BJ (cell line): Measurements from ENCODE around the gene PYGO1. TPM values are rescaled to one million over a fixed set of nuclear protein-coding genes. Genes with fewer than 3 reads are reported as not detected.

Source experiments
- CTCF ChIA-PET: fragments of 350-600 bp; formaldehyde crosslinking; extraction: SDS; loops from one replicate; lab custom pipeline; 2021; ENCODE audit warnings: antibody characterized with exemption, inconsistent platforms; lab: Yijun Ruan, JAX
- POLR2A ChIA-PET: fragments of 300-600 bp; sonication (Branson Sonifier 250); formaldehyde crosslinking; extraction: SDS; loops from one replicate; lab custom pipeline; 2021; ENCODE audit warnings: antibody characterized with exemption; lab: Charles Lee
- DNase-seq: peaks from one replicate; pipeline ENCODE4 v3.0.0-alpha.2; 2011; ENCODE audit warnings: low read depth
- H3K27me3 ChIP-seq: 2 replicates; pipeline ENCODE4 v1.6.0; 2011; ENCODE audit warnings: low read length; ENCODE audit not compliant: control insufficient read depth, insufficient read depth
- H3K36me3 ChIP-seq: 2 replicates; pipeline ENCODE4 v1.5.1; 2011; ENCODE audit warnings: low read length; ENCODE audit not compliant: control insufficient read depth, insufficient read depth
- H3K4me3 ChIP-seq: 2 replicates; pipeline ENCODE4 v1.5.1; 2011; ENCODE audit warnings: low read depth, mild to moderate bottlenecking, control low read depth, low read length
- CTCF ChIP-seq: IDR thresholded peaks from 2 replicates; pipeline ENCODE4 v1.5.1; 2011; ENCODE audit warnings: low read depth, mild to moderate bottlenecking, control low read depth, inconsistent platforms, low read length, moderate library complexity; ENCODE audit not compliant: insufficient read depth
- polyA plus RNA-seq: library from polyadenylated mRNA; depleted of rRNA; stranded (reverse); fragments of >200 nt; gene quantifications from 2 replicates; pipeline ENCODE4 v1.2.3, GENCODE V29; 2011

PYGO1 gene
- polyA plus RNA-seq, 1 experiment = 3.1 TPM

DNA sequence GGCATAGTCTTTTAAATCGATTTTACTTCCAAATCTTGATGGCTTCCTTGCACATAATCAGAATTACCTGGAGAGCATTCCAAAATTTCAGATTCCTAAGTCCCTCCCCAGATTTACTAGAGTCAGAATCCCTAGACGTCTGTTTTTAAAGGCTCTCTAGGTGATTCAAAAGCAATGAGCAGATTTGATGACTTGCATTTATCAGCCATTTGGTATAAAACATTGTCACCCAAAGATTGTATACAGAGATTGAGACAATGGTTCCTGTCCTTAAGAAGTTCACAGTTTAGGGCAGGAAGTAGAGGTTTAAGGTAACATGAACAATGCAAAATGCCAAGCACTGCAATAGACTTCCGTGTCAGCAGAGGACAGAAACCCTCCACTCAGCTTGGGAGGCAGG lies 2.6 kb upstream of the PYGO1 start:
- no peak for TF ChIP-seq CTCF
- Histone ChIP-seq H3K36me3 (no peaks in the 10 kb centered on the region), H3K4me3 (no peak overlapping the region), H3K27me3 (no peaks in the 10 kb centered on the region)
- CTCF ChIA-PET = no interaction called here
- POLR2A ChIA-PET = no interaction called here
- no peak for DNase-seq

- Histone ChIP-seq H3K36me3 (no peaks in the 10 kb centered on the region), H3K4me3 (peak overlapping the region; percentile 74), H3K27me3 (no peaks in the 10 kb centered on the region)
- POLR2A ChIA-PET = no interaction called here
- no peak for DNase-seq
- TF ChIP-seq CTCF = no peak
- CTCF ChIA-PET = interaction anchor here (1.1 kb wide), 1 partner anchor 16 kb away, joined by 3 read pairs; no protein-coding TSS in a partner anchor
These were observed 1.1 kb upstream of the PYGO1 start for GRCh38 chr15:55589287-55589686.

- DNase-seq = no peak
- no peaks in the 10 kb centered on the region for H3K36me3 ChIP-seq
- H3K4me3 ChIP-seq = peak overlapping the region; percentile 74
- ChIA-PET POLR2A (no interaction called here), CTCF (interaction anchor here (0.9 to 1.1 kb wide), 2 partner anchors 16 to 50 kb away, joined by 3 read pairs; no protein-coding TSS in a partner anchor)
- no peak for TF ChIP-seq CTCF
- no peaks in the 10 kb centered on the region for H3K27me3 ChIP-seq
These were observed 620 bp upstream of the PYGO1 start for GRCh38 chr15:55588815-55589115.

DNA sequence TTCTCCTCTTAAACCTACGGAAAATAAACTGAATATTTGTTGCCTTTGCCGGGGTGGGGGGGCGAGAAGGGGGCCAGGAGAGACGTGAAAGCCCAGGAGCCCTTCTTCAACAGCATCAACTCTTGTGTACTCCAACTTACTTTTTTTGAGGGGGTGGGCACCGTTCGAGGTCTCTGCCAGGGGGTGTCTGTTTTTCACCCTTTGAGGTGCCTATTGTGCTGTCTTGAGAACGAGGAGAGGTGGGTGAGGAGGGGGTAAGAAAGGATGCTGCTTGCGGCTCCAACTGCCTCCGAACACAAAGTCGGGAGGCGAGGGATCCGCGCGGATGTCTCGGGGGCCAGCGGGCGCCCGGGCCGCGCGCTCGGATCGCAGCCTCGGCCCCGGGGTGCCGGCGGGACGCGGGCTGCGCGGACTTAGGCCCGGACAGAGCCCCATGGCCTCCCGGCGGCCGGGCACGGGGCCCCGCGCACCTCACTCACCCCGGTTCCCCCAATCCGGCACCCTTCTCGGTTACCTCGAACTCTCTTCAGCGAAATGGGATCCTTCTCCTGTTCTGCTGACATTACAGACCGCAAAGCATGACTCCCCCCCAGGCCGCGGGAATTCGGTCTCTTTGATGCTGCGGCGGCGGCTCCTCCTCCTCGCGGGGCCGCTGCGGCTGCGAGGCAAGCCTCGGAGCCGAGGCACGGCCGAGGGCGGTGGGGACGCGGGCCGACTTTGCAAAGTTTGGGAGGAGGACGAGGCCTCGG lies 650 bp downstream of the PYGO1 start:
- peak overlapping the region; percentile 74 for H3K4me3 ChIP-seq
- no peaks in the 10 kb centered on the region for H3K27me3 ChIP-seq
- DNase-seq = no peak
- ChIA-PET CTCF (interaction anchor here (0.9 to 2.0 kb wide), 2 partner anchors 49 to 61 kb away, joined by 3 to 5 read pairs; no protein-coding TSS in a partner anchor), POLR2A (no interaction called here)
- no peak for TF ChIP-seq CTCF
- no peaks in the 10 kb centered on the region for H3K36me3 ChIP-seq

DNA sequence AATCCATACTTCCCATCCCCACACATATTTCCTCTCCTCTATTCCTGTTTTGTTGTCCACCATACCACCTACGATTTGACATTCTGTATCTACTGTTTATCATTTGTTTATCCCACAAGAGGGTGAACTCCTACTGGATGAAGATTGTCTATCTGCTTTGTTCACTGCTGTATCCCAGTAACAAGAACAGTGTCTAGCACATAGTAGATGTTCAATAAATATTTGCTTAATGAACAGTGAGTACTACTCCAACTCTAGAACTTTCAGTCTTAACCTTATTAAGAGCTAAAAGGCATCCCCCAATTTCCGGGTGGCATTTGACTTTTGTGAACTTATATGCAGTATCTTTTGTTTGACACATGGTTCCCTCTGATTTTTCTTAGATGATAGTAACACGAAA lies 1.3 kb downstream of the PYGO1 start:
- TF ChIP-seq CTCF = no peak
- Histone ChIP-seq H3K36me3 (no peaks in the 10 kb centered on the region), H3K4me3 (peak overlapping the region; percentile 74), H3K27me3 (no peaks in the 10 kb centered on the region)
- POLR2A ChIA-PET = no interaction called here
- CTCF ChIA-PET = interaction anchor here (2.0 kb wide), 1 partner anchor 60 kb away, joined by 5 read pairs; no protein-coding TSS in a partner anchor
- no peak for DNase-seq
